ENCODE data around the gene CRADD.

- no peak for TF ChIP-seq POLR2AphosphoS5 (IDR thresholded peaks at IDR 0.05; ENCODE audit: low read depth, low read length)
- TF ChIP-seq POLR2A (IDR thresholded peaks at IDR 0.05; ENCODE audit: low read depth, low read length), result no peak
These were observed 151.8 kb downstream of the CRADD start for GRCh38 chr12:93829016-93829415.

All from GM12892 (cell line).